A549 (cell line): ENCODE results near the gene AUTS2. TPM values are rescaled to one million over a fixed set of nuclear protein-coding genes. Genes with fewer than 3 reads are reported as not detected.

ENCODE experiments used
- ATAC-seq, 2 experiments: fragments of 200-7000 bp in 1 of 2; fragments of >200 bp in 1 of 2; cut with Nextera tagmentation in 1 of 2; cut with Tn5 transposase in 1 of 2; 3 replicates each; pipeline versions ENCODE4 v1.8.0 to v1.9.1; 2018 to 2020; ENCODE audit warnings: mild to moderate bottlenecking in 1 of 2, moderate library complexity in 1 of 2
- CTCF ChIA-PET: fragments of 300-600 bp; sonication (Branson Sonifier 250); formaldehyde crosslinking; extraction: SDS; loops from one replicate; lab custom pipeline; 2021; ENCODE audit warnings: antibody characterized with exemption, inconsistent platforms; lab: Yijun Ruan, JAX
- POLR2A ChIA-PET: fragments of 350-600 bp; formaldehyde crosslinking; extraction: SDS; loops from one replicate; lab custom pipeline; 2021; ENCODE audit warnings: antibody characterized with exemption, inconsistent platforms; lab: Yijun Ruan, JAX
- DNase-seq, 2 experiments: peaks; one replicate each; pipeline versions ENCODE4 v3.0.0 to v3.0.0-alpha.2; 2011 to 2016; ENCODE audit warnings: low read depth in 1 of 2, low spot score in 1 of 2
- FAIRE-seq: peaks from 2 replicates; lab custom pipeline; 2011; peaks lifted over from hg19 to GRCh38; lab: Jason Lieb, UNC
- H3K27ac ChIP-seq, 2 experiments: fragments of >200 bp; sonication (Bioruptor Twin); formaldehyde crosslinking; 3 replicates each; pipeline ENCODE4 v1.5.1; 2016 to 2017
- H3K4me1 ChIP-seq: fragments of >200 bp; sonication (Bioruptor Twin); formaldehyde crosslinking; 3 replicates; pipeline ENCODE4 v1.6.1; 2016
- H3K4me2 ChIP-seq: fragments of >200 bp; sonication (Bioruptor Twin); formaldehyde crosslinking; 3 replicates; pipeline ENCODE4 v1.6.1; 2016
- H3K4me3 ChIP-seq: fragments of >200 bp; sonication (Bioruptor Twin); formaldehyde crosslinking; 3 replicates; pipeline ENCODE4 v1.5.1; 2016
- H3K9me3 ChIP-seq: fragments of >200 bp; sonication (Bioruptor Twin); formaldehyde crosslinking; 3 replicates; pipeline ENCODE4 v1.6.1; 2016
- BHLHE40 ChIP-seq: IDR thresholded peaks from 2 replicates; pipeline ENCODE4 v1.6.1; 2012; ENCODE audit warnings: low read depth, low read length, inconsistent platforms
- CEBPB ChIP-seq, 2 experiments: fragments of >200 bp in 1 of 2; sonication (Bioruptor Twin) in 1 of 2; formaldehyde crosslinking in 1 of 2; IDR thresholded peaks; 2 replicates each; pipeline ENCODE4 v1.6.1; 2012 to 2016
- CHD2 ChIP-seq: fragments of 150-350 bp; IDR thresholded peaks from 2 replicates; pipeline ENCODE4 v1.6.1; 2014; ENCODE audit warnings: low read length; ENCODE audit not compliant: partially characterized antibody
- EP300 ChIP-seq, 2 experiments: fragments of >200 bp; sonication (Bioruptor Twin); formaldehyde crosslinking; IDR thresholded peaks; 2 replicates in 1 of 2; 3 replicates in 1 of 2; pipeline ENCODE4 v1.6.1; 2016 to 2017
- FOSL2 ChIP-seq, 2 experiments: fragments of 450-650 bp in 1 of 2; fragments of >200 bp in 1 of 2; sonication (Bioruptor Twin) in 1 of 2; formaldehyde crosslinking; IDR thresholded peaks; 2 replicates each; pipeline versions ENCODE4 v1.5.0 to v1.6.1; 2016 to 2020; ENCODE audit warnings: mild to moderate bottlenecking in 1 of 2, moderate library complexity in 1 of 2
- HDAC2 ChIP-seq: fragments of 200-600 bp; sonication (generic); IDR thresholded peaks from 2 replicates; pipeline ENCODE4 v1.6.1; 2016
- JUN ChIP-seq, 2 experiments: fragments of >200 bp; sonication (Bioruptor Twin); formaldehyde crosslinking; IDR thresholded peaks; 2 replicates in 1 of 2; 3 replicates in 1 of 2; pipeline ENCODE4 v1.6.1; 2016 to 2017
- JUNB ChIP-seq: fragments of >200 bp; sonication (Bioruptor Twin); formaldehyde crosslinking; IDR thresholded peaks from 2 replicates; pipeline ENCODE4 v1.6.1; 2016
- KDM5A ChIP-seq: fragments of 200-600 bp; sonication (generic); IDR thresholded peaks from 2 replicates; pipeline ENCODE4 v1.6.1; 2016; ENCODE audit warnings: antibody characterized with exemption, mild to moderate bottlenecking
- MAFK ChIP-seq: fragments of 450-650 bp; IDR thresholded peaks from 2 replicates; pipeline ENCODE4 v1.6.1; 2014; ENCODE audit not compliant: partially characterized antibody
- NPAS2 ChIP-seq: fragments of 250-450 bp; sonication (Bioruptor Pico); IDR thresholded peaks from 2 replicates; pipeline ENCODE4 v1.8.0; 2022; ENCODE audit warnings: mild to moderate bottlenecking, moderate library complexity, borderline replicate concordance
- NR3C1 ChIP-seq: fragments of >200 bp; sonication (Bioruptor Twin); formaldehyde crosslinking; IDR thresholded peaks from 3 replicates; pipeline ENCODE4 v1.6.1; 2017
- POLR2A ChIP-seq: IDR thresholded peaks from 2 replicates; pipeline ENCODE4 v1.6.1; 2012; ENCODE audit warnings: mild to moderate bottlenecking, low read length
- RARB ChIP-seq: fragments of 250-450 bp; sonication (Bioruptor Pico); IDR thresholded peaks from 2 replicates; pipeline ENCODE4 v1.8.0; 2021; ENCODE audit warnings: mild to moderate bottlenecking, moderate library complexity
- TFCP2L1 ChIP-seq: fragments of 250-450 bp; sonication (Bioruptor Pico); IDR thresholded peaks from 2 replicates; pipeline ENCODE4 v1.5.0; 2021; ENCODE audit warnings: mild to moderate bottlenecking
- ZFP36 ChIP-seq: fragments of 450-650 bp; IDR thresholded peaks from 2 replicates; pipeline ENCODE4 v1.6.1; 2014; ENCODE audit warnings: borderline replicate concordance; ENCODE audit not compliant: partially characterized antibody
- WGBS: methylation state at CpG from one replicate; pipeline ENCODE4 v1.1.6; 2017; ENCODE audit errors: missing lambda C conversion rate; 5-methylcytosine and 5-hydroxymethylcytosine counted together
- polyA plus RNA-seq, 4 experiments: library from polyadenylated mRNA; depleted of rRNA in 3 of 4; stranded (reverse); fragments of >200 nt; fragmentation: RNase III in 1 of 4; extraction: RNeasy Plus Mini Kit Qiagen cat#74134 plus additional on column Dnase treatment in 1 of 4; gene quantifications; 2 replicates in 3 of 4; 3 replicates in 1 of 4; pipeline ENCODE4 v1.2.3, GENCODE V29; 2011 to 2017
- TF ChIP-seq, protein P1 (sequence below): fragments of 150-350 bp; IDR thresholded peaks from 2 replicates; pipeline ENCODE4 v1.6.1; 2014; ENCODE audit warnings: low read depth, mild to moderate bottlenecking, low read length
- TF ChIP-seq, protein P2 (sequence below): fragments of >200 bp; sonication (Bioruptor Twin); formaldehyde crosslinking; IDR thresholded peaks from 3 replicates; pipeline ENCODE4 v1.6.1; 2016
- TF ChIP-seq, protein P3 (sequence below): fragments of >200 bp; sonication (Bioruptor Twin); formaldehyde crosslinking; IDR thresholded peaks from 2 replicates; pipeline ENCODE4 v1.6.1; 2016
- TF ChIP-seq, protein P4 (sequence below): IDR thresholded peaks from 2 replicates; pipeline ENCODE4 v1.6.1; 2012
- TF ChIP-seq, protein P5 (sequence below): fragments of 250-450 bp; sonication (Bioruptor Pico); IDR thresholded peaks from 2 replicates; pipeline ENCODE4 v1.5.0; 2021; ENCODE audit warnings: mild to moderate bottlenecking, moderate library complexity, borderline replicate concordance
- TF ChIP-seq, protein P6 (sequence below): fragments of >200 bp; sonication (Bioruptor Twin); formaldehyde crosslinking; IDR thresholded peaks from 3 replicates; pipeline ENCODE4 v1.5.1; 2016

Gene AUTS2
- polyA plus RNA-seq, 2 of the 4 experiments (the other 2 are of a cell fraction): 1.6 to 3.6 TPM

DNA sequence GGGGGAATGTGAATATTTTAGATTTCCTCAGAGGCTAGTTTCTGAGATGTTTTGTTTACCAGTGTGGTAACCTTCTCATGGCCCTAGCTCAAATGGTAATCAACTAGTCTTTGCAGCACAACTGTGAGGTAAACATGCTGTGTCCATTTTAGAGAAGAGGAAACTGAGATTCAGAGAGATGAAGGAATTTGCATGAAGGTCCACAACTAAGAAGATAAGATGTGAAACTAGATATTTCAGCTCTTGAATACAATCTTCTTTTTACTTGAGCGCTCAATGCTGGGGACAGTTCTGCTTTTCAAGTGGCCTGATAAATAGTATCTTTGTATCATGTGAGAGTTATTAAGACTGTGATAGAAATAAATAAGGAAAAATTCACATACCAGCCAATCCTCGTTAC, 245.4 kb downstream of the AUTS2 start:
- no peak for FAIRE-seq
- TF ChIP-seq, protein P1, sequence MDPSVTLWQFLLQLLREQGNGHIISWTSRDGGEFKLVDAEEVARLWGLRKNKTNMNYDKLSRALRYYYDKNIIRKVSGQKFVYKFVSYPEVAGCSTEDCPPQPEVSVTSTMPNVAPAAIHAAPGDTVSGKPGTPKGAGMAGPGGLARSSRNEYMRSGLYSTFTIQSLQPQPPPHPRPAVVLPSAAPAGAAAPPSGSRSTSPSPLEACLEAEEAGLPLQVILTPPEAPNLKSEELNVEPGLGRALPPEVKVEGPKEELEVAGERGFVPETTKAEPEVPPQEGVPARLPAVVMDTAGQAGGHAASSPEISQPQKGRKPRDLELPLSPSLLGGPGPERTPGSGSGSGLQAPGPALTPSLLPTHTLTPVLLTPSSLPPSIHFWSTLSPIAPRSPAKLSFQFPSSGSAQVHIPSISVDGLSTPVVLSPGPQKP: no peak
- no peak for TF ChIP-seq HDAC2
- TF ChIP-seq, protein P2, sequence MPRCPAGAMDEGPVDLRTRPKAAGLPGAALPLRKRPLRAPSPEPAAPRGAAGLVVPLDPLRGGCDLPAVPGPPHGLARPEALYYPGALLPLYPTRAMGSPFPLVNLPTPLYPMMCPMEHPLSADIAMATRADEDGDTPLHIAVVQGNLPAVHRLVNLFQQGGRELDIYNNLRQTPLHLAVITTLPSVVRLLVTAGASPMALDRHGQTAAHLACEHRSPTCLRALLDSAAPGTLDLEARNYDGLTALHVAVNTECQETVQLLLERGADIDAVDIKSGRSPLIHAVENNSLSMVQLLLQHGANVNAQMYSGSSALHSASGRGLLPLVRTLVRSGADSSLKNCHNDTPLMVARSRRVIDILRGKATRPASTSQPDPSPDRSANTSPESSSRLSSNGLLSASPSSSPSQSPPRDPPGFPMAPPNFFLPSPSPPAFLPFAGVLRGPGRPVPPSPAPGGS: no peak
- TF ChIP-seq, all 56 proteins: peak for 0
- no peak for ATAC-seq
- Histone ChIP-seq H3K4me2 (no peak overlapping the region), H3K9me3 (no peaks in the 10 kb centered on the region), H3K27ac (no peak overlapping the region), H3K4me1 (no peaks in the 10 kb centered on the region), H3K4me3 (no peak overlapping the region)
- no peak for DNase-seq
- ChIA-PET CTCF (no interaction called here), POLR2A (no interaction called here)
- WGBS: 58% methylated on average over 2 of the region's 2 CpGs

DNA sequence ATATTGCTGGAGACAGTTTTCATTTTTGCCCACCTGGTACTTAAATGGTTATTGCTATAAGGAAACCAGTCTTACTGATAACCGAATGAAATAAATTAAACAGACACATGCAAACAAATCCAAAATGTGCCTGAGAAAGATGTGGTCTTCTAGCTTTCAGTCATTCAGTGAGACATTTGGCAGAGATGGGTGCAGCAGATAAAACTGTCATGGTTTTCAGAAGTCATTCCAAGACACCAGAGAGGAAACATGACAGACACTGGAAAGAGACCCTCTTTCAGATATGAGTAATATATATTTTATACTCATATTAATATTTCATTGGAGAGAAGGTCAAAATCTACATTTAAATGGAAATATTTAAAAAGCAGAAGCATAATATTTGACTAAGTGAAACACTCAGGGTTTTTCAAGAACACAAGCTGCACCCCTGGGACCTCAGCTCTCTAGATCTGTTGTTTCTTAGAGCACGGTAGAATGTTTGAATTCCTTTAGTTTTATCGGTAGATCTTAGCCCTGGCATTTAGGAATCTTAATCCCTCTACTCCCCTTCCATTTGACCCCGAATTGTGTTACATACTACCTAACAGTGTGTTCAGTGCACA, 246.1 kb downstream of the AUTS2 start:
- ATAC-seq: no peak
- no peak overlapping the region for H3K4me3 ChIP-seq
- DNase-seq: no peak
- WGBS: 9% methylated on average over 4 of the region's 4 CpGs
- no peak overlapping the region for H3K4me2 ChIP-seq
- no peaks in the 10 kb centered on the region for H3K4me1 ChIP-seq
- no peak for FAIRE-seq
- no peak for TF ChIP-seq NR3C1
- no peak for TF ChIP-seq FOSL2 (IDR thresholded peaks at IDR 0.05)
- TF ChIP-seq FOSL2 (CRISPR knock-in tag; IDR thresholded peaks at IDR 0.05): no peak
- no peak for TF ChIP-seq RARB (CRISPR knock-in tag)
- H3K9me3 ChIP-seq: no peaks in the 10 kb centered on the region
- H3K27ac ChIP-seq: no peak overlapping the region
- CTCF ChIA-PET: no interaction called here
- POLR2A ChIA-PET: no interaction called here

DNA sequence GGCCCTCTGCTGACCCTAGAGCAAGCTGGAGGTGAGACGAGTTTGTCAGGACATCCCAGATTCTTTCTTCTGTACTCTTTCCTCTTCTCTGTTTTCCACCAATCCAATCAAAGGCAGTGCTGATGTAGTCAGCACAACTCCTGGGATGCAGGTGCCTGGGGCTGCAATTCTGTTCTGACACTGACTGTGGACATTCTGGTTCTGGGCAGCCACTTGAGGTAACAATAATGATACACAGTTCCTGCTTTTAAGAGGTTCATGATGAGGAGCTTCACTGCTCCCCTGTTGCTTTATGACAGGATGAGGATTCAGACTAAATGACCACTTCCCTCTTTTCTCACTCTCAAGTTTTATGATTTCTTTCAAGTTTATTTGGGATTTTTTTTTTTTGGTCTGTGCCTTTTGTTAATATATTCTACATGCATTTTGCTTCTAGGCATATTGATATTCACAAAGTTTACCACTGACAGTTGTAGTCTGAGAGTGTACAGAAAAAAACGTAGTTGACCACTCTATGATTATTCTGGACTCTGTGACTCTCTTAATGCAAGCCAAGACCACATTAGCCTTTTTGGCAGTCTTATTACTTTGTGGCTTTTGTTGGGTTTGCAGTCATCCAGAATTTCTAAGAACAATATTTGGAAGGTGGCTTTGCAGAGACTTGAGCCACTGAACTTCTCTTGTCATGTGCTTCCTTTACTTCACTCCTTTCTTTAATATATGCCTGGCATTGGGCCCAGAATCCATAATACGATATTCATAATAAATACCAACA, 247.6 kb downstream of the AUTS2 start:
- WGBS: 16% methylated on average over 3 of the region's 3 CpGs
- ATAC-seq: no peak
- no peak for FAIRE-seq
- CTCF ChIA-PET: no interaction called here
- TF ChIP-seq, protein P3, sequence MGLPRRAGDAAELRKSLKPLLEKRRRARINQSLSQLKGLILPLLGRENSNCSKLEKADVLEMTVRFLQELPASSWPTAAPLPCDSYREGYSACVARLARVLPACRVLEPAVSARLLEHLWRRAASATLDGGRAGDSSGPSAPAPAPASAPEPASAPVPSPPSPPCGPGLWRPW: no peak
- TF ChIP-seq CHD2 (no peak), BHLHE40 (no peak), NPAS2 (CRISPR knock-in tag) (no peak), MAFK (no peak), POLR2A (no peak), JUNB (no peak), ZFP36 (no peak), KDM5A (no peak), EP300 (IDR thresholded peaks at IDR 0.05) (no peak), TFCP2L1 (CRISPR knock-in tag) (no peak), CEBPB (IDR thresholded peaks at IDR 0.05) (no peak), JUN (IDR thresholded peaks at IDR 0.05) (no peak)
- TF ChIP-seq, protein P4, sequence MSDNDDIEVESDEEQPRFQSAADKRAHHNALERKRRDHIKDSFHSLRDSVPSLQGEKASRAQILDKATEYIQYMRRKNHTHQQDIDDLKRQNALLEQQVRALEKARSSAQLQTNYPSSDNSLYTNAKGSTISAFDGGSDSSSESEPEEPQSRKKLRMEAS: no peak
- TF ChIP-seq, protein P5, sequence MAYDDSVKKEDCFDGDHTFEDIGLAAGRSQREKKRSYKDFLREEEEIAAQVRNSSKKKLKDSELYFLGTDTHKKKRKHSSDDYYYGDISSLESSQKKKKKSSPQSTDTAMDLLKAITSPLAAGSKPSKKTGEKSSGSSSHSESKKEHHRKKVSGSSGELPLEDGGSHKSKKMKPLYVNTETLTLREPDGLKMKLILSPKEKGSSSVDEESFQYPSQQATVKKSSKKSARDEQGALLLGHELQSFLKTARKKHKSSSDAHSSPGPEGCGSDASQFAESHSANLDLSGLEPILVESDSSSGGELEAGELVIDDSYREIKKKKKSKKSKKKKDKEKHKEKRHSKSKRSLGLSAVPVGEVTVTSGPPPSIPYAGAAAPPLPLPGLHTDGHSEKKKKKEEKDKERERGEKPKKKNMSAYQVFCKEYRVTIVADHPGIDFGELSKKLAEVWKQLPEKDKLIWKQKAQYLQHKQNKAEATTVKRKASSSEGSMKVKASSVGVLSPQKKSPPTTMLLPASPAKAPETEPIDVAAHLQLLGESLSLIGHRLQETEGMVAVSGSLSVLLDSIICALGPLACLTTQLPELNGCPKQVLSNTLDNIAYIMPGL: no peak
- TF ChIP-seq, protein P1: no peak
- TF ChIP-seq, protein P6, sequence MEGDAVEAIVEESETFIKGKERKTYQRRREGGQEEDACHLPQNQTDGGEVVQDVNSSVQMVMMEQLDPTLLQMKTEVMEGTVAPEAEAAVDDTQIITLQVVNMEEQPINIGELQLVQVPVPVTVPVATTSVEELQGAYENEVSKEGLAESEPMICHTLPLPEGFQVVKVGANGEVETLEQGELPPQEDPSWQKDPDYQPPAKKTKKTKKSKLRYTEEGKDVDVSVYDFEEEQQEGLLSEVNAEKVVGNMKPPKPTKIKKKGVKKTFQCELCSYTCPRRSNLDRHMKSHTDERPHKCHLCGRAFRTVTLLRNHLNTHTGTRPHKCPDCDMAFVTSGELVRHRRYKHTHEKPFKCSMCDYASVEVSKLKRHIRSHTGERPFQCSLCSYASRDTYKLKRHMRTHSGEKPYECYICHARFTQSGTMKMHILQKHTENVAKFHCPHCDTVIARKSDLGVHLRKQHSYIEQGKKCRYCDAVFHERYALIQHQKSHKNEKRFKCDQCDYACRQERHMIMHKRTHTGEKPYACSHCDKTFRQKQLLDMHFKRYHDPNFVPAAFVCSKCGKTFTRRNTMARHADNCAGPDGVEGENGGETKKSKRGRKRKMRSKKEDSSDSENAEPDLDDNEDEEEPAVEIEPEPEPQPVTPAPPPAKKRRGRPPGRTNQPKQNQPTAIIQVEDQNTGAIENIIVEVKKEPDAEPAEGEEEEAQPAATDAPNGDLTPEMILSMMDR: no peak
- TF ChIP-seq, all 56 proteins: peak for 0
- POLR2A ChIA-PET: no interaction called here
- no peak for DNase-seq
- Histone ChIP-seq H3K27ac (no peak overlapping the region), H3K4me2 (no peak overlapping the region), H3K4me3 (no peak overlapping the region), H3K9me3 (no peaks in the 10 kb centered on the region), H3K4me1 (no peaks in the 10 kb centered on the region)
